HG03354 (cell line): ENCODE data around the gene LIN52.

Source experiments
- ATAC-seq: cut with Tn5 transposase; IDR thresholded peaks from one replicate; pipeline ENCODE4 v1.9.1; 2021; ENCODE audit warnings: mild to moderate bottlenecking; ENCODE audit not compliant: unreplicated experiment, poor library complexity, severe bottlenecking

Gene LIN52

GRCh38 chr14:74084277-74085046, at the start of gene LIN52, which contains the start of gene ALDH6A1:
Gene LIN52 (plus strand): TSS chr14:74084956. CDS start chr14:74084975, 19 bp downstream.
Gene ALDH6A1 (minus strand): TSS chr14:74084453. CDS start chr14:74084394, 59 bp downstream.
- peak; percentile 93 for ATAC-seq

DNA sequence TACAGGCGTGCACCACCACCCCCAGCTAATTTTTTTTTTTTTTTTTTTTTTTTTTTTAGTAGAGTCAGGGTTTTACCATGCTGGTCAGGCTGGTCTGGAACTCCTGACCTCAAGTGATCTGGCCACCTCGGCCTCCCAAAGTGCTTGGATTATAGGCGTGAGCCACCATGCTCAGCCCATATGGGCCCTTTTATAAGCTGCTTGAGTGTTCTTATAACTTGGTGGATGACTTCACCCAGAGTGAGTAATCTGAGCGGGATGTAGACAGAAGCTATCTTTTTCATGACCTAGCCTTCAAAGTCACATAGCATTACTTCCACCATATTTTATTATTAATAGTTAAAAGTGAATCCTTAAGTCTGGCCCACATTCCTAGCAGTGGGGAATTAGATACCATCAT, 49.2 kb upstream of the LIN52 start:
- ATAC-seq, result no peak

DNA sequence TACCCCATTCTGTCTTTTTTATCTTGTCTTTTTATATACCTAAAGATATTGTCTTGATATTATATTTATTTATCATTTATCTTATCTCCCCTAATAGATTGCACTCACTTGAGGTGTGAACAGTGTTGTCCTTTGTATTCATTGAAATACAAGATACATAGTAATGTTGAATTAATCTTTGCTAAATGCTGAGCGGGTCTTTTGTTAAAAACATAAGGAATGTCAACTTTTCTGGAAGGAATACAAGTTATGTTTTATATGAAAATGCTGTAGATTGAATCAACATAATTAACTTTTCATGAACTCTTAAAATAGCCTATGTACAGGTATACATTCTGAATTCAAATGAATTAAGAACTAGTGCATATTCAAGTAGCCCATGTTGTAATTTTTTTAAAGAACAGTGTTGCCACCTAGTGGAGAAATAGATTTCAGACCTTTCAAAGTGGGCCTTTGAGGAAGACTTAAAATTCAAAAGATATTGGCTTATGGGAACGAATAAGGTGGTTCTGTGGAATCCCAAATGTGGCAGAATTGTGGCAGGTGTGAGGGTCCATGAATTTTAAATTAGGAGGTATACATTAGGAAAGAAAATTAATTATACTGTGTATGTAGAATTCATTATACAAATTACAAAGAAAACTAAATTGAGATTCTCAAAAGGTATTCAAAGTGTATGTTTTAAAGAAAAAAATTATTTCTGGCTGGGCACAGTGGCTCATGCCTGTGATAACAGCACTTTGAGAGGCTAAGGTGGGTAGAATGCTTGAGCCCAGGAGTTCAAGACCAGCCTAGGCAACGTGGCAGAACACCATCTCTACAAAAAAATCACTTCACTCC, 46.5 kb upstream of the LIN52 start:
- no peak for ATAC-seq

- no peak for ATAC-seq
Observed at GRCh38 chr14:74042296-74042695, 42.5 kb upstream of the LIN52 start.

DNA sequence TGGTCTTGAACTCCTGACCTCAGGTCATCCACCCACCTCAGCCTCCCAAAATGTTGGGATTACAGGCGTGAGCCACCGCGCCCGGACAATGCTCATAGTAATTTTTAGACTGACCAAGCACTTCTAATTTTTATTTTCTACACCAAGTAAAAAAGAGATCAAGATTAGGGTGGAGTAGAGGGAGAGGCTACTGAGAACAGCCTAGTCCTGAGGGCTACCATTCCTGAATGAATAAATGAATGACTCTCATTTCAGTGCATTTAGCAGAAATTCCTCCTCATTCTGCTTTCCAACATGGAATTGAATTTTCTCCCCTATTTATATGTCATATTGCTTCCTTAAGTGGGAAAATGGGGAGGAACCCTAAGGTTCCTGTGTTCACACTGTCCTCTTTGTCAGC, 39.2 kb upstream of the LIN52 start:
- ATAC-seq, result no peak

DNA sequence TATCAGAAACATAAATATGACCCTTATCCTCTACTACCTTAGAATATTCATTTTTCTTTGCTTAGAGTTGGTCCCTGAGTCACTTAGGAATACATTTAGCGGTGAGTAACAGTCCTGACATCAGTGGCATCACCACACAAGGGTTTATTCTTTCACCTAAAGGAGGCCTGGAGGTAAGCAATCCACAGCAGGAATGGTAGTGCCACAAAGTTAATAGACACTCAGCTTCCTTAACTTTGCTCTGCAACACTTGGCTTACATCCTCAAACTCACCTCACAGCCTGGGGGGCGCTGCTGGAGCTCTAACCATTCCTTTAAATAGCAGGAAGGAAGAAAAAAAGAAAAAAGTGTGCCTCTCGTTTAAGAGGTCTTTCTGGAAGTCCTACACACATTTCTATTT, 36.5 kb upstream of the LIN52 start:
- ATAC-seq, result no peak

- ATAC-seq, result no peak
Observed at GRCh38 chr14:74049876-74050495, 34.8 kb upstream of the LIN52 start.

DNA sequence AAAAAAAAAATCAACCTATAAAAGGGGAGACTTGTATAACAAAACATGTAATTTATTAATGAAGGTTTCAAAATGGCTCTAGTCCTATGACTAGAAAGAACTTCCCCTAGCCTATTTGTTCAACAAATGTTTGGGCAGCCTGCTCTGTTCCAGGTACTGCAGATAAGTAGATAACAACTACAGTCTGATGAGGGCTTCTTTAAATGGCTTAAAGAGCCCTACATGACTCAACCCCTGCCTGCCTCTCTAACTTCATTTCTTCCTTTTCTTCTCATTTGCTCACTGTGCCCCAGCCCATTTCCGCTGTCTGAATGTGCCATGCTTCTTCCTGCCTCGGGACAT, 22.0 kb upstream of the LIN52 start:
- ATAC-seq, result no peak

DNA sequence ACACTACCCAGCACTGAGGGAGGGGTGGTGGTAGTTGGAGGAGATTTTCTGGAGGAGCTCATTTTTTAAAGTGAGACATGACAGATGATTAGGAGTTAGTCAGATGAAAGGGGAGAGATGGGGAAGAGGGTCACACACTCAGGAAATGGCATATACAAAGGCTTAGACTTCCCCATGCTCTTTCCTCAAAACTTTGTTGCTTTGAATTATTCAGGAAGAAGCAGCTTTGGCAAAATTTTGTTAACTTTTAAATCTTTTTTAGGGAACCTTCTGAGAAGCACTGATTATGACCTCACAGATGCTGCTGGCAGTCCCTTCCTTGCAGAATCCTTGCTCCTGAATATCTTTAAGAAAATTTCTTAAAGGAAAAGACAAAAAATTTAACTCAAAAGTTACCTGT, 20.3 kb upstream of the LIN52 start:
- ATAC-seq, result no peak

GRCh38 chr14:74064883-74065282, 19.9 kb upstream of the LIN52 start:
- no peak for ATAC-seq

DNA sequence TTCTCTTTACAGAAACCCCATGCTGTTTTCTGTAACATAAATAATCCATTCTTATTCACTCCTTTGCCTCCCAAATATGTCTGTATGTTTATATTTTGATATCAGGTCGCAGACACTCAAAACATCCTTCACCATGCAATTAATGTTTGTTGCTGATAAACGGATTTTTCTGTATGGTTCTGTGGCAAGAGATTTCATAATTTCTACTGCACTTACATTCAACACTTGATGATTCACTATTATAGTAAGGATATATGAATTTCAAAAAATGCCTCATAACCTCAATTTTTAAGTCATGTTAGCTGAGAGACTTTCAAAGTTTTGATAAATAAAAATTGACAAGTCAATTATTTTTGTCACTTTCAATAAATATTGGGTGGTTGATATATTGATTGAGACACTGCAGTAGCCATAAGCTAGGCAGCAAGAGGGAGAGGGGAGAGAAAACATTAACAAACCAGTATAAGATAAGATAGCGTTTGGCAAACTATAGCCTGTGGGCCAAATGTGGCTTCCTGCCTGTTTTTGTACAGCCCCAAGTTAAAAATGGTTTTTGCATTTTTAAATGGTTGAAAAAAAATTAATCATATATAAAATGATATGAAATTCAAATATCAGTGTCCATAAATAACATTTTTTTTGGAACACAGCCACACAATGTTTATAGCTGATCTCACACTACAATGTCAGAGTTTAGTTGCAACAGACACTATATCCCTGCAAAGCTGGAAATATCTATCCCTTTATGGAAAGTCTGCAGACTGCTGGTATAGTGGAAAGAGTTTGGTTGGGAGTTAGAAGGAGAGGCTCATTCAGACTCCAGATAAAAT, 18.8 kb upstream of the LIN52 start:
- ATAC-seq, result no peak

DNA sequence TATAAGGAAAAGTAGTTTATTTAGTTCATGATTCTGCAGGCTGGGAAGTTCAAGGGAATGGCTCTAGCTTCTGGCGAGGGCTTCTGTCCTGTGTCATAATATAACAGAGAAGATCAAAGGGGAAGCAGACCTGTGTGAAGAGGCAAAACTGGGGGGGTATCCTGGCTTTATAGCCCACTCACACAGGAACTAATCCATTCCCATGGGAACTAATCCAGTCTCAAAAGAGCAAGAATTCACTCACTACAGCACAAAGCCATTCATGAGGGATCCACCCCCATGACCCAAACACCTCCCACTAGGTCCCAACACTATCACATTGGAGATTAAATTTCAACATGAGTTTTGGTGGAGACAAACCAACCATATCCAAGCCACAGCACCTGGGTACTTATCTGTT, 7.4 kb upstream of the LIN52 start:
- ATAC-seq, result no peak

DNA sequence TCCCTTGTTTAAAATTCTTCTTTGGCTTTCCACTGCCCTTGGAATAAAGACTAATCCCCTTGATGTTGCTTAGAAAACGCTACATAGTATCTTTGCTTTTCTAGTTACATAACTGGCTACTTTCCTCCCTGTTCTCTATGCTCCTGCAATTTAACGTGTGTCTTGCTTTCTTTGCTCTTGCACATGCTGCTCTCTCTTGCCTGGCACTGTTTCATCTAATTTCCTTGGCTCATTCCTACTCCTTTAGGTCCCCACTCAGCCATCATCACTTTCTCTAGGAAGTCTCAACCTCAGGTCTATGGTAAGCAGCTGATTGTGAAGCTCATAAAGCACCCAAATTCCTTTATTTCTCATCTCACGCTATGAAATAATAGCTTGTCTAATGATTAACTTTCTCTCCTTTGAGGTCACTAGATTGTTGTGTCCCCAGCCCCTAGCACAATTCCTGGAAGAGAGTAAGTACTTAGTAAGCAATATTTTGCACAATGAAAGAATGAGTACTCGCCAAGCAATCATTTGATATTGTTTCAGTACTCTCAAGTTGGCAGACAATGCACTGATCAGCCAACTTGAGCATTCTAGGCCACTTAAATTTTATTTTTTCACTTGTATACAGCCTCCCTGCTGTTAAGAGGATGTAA, 3.8 kb upstream of the LIN52 start:
- ATAC-seq, result no peak

DNA sequence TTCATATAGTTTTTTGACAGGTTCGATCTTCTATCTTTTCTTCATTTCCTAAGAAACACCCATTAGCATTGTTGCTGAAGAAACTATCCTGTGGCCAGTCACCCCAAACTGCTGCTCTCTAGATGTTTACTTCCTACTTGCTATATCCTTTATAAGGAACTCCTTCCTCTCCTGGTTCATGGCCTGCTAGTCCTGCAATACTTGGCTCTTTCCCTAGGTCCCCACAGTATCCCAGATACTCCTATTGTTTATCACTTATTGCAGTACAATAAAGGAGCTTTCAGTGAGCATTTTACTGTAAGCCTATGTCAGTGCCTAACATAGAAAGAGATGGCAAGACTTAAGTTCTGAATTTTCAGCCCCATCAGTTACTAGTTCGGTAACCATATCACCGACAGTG, 3.3 kb upstream of the LIN52 start:
- no peak for ATAC-seq

DNA sequence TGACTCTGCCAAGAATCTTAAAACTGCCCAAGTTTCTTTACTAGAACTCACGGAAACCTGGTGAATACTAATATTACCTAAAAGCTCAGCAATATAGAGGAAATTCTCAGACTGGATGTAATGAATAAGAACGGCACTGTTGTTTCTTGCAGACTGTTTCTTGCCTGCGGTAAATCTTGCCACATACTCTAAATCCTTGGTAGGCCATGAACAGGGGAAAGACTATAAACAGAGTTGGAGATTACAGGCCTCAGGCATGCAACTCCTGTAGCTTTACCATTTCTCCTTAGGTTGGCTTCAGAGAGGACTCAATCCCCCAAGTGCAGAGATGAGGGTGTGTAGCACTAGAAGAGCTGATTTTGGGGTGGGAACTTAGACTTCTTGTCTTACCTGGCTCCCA, 1.6 kb upstream of the LIN52 start:
- no peak for ATAC-seq

GRCh38 chr14:74083784-74084276, 926 bp upstream of the LIN52 start:
- ATAC-seq, result peak; percentile 21

GRCh38 chr14:74085047-74085637, 386 bp downstream of the LIN52 start:
- peak; percentile 10 for ATAC-seq

- ATAC-seq, result no peak
Observed at GRCh38 chr14:74085828-74086227, 1.1 kb downstream of the LIN52 start.
